NCI-H146 treated with DMSO at 0.1 percent for 48 hours (cell line): ENCODE measurements around the gene RNF212B.

ENCODE experiments used
- DNase-seq: peaks from one replicate; lab custom pipeline; 2025; ENCODE audit not compliant: unreplicated experiment; lab: John Stamatoyannopoulos, UW

Gene RNF212B

GRCh38 chr14:23319746-23320583 is 82.2 kb downstream of the RNF212B start:
- no peak for DNase-seq

GRCh38 chr14:23320584-23321571 is 83.1 kb downstream of the RNF212B start, which contains the start of gene PABPN1:
Gene PABPN1, plus strand, starts transcription at chr14:23321457. Its CDS starts 13 bp downstream, at chr14:23321470.
- peak; percentile 99 for DNase-seq

- peak; percentile 20 for DNase-seq
Measured at GRCh38 chr14:23321572-23322547, 84.1 kb downstream of the RNF212B start.
